ENCODE results near the gene ZFP36L2.

DNA sequence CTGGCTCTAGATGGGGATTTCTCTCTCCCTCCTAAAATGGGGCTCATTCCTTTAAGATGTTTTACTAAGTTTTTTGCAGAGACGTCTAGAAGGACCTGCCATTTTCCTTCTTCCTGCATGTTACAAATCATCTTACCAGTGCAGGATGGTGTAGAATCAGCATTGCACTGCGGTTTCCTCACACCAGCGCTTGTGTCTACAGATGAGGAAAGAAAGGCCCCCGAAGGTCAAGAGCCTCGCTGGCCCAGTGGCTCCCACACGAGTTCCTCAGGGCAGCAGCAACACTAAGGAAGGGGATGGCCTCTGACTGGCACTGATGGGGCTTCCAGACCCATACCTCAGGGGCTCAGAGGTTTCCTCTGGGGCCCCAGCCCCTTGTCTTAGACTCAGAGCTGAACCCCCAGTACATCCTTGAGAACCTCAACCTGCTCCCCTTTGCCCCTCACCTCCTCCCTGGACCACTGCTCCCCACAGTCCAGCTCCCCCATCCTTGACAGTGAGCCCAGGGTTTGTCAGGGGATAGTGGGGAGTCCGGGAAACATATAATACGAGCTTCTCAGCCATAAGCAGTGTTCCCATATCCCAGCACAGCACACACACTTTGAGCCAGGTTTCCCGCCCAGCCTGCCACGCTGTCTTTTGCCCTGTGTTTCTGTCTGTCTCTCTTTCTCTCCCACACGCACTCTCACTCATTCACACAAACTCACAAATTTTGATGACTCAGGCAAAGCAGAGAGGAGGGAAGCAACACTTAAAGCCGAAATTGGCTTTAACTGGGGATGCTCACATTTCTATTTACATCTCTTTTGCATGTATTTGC, 29.4 kb downstream of the ZFP36L2 start:
- TF ChIP-seq, protein P1, sequence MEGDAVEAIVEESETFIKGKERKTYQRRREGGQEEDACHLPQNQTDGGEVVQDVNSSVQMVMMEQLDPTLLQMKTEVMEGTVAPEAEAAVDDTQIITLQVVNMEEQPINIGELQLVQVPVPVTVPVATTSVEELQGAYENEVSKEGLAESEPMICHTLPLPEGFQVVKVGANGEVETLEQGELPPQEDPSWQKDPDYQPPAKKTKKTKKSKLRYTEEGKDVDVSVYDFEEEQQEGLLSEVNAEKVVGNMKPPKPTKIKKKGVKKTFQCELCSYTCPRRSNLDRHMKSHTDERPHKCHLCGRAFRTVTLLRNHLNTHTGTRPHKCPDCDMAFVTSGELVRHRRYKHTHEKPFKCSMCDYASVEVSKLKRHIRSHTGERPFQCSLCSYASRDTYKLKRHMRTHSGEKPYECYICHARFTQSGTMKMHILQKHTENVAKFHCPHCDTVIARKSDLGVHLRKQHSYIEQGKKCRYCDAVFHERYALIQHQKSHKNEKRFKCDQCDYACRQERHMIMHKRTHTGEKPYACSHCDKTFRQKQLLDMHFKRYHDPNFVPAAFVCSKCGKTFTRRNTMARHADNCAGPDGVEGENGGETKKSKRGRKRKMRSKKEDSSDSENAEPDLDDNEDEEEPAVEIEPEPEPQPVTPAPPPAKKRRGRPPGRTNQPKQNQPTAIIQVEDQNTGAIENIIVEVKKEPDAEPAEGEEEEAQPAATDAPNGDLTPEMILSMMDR (IDR thresholded peaks at IDR 0.05; ENCODE audit: extremely low read depth in 1 of 2, insufficient read depth in 1 of 2, low read depth in 1 of 2, low read length in 2 of 2): no peak
- TF ChIP-seq POLR2A (IDR thresholded peaks at IDR 0.05; ENCODE audit: low read depth, low read length): no peak
- no peak for TF ChIP-seq POLR2AphosphoS5 (IDR thresholded peaks at IDR 0.05; ENCODE audit: insufficient read depth, low read depth, low read length)
- no peak for TF ChIP-seq EZH2 (IDR thresholded peaks at IDR 0.05; ENCODE audit: borderline replicate concordance, low read depth, low read length, severe bottlenecking)
